Omental fat pad (tissue), 4 donors: ENCODE results near the gene SUPT5H. TPM values are rescaled to one million over a fixed set of nuclear protein-coding genes. Genes with fewer than 3 reads are reported as not detected.

Source experiments
- small RNA-seq: library from RNA; depleted of rRNA; stranded (forward); fragments of <200 nt; gene quantifications from one replicate; pipeline ENCODE3, GENCODE V24; 2016
- total RNA-seq, 4 donors: library from RNA; depleted of rRNA; stranded (reverse); fragments of >200 nt; gene quantifications; one replicate each; pipeline ENCODE4 v1.1.0, GENCODE V29; 2016

SUPT5H gene
- total RNA-seq, 4 donors from 2014 or later = 62.2 to 102 (median 73.3) TPM

Small RNA genes lying within 50 kb of the gene (small RNA-seq; reads per million reads assigned to genes)
- gene MIR4530 = not detected

Other genes starting within 250 kb of the SUPT5H start
- under 1 TPM in 1 of 4 donors, not detected in 3; 0.46 TPM for gene NCCRP1, start 248.6 kb upstream of the SUPT5H start, total RNA-seq
- gene SYCN, start 241.3 kb upstream of the SUPT5H start, total RNA-seq = not detected
- gene IFNL3, start 200.6 kb upstream of the SUPT5H start, total RNA-seq = not detected
- gene IFNL4, start 196.7 kb upstream of the SUPT5H start, total RNA-seq = not detected
- not detected for gene IFNL2, start 177.2 kb upstream of the SUPT5H start, total RNA-seq
- not detected for gene IFNL1, start 149.2 kb upstream of the SUPT5H start, total RNA-seq
- gene LRFN1, start 124.7 kb upstream of the SUPT5H start, total RNA-seq = 1 to 10 TPM in 2 of 4 donors, under 1 TPM in 2; 0.63 to 1.4 (median 1.0) TPM
- 100 to 1,000 TPM in 1 of 4 donors, 10 to 100 TPM in 3; 31.8 to 126 (median 55.5) TPM for gene GMFG, start 109.5 kb upstream of the SUPT5H start, total RNA-seq
- gene SAMD4B, start 103.2 kb upstream of the SUPT5H start, total RNA-seq = 10 to 100 TPM; 55.9 to 87.7 (median 73.2) TPM
- 10 to 100 TPM; 29.2 to 60.3 (median 53.3) TPM for gene PAF1, start 54.5 kb upstream of the SUPT5H start, total RNA-seq
- gene MED29, start 54.2 kb upstream of the SUPT5H start, total RNA-seq = 10 to 100 TPM; 24.5 to 41.3 (median 32.5) TPM
- 100 to 1,000 TPM; 323 to 827 (median 509) TPM for gene ZFP36, start 38.7 kb upstream of the SUPT5H start, total RNA-seq
- 10 to 100 TPM; 16.5 to 35.3 (median 21.4) TPM for gene PLEKHG2, start 32.9 kb upstream of the SUPT5H start, total RNA-seq
- 1,000 to 10,000 TPM; 1,153 to 1,681 (median 1,338) TPM for gene RPS16, start 9.6 kb upstream of the SUPT5H start, total RNA-seq
- 10 to 100 TPM; 36.4 to 65.7 (median 50.3) TPM for gene TIMM50, start 35.3 kb downstream of the SUPT5H start, total RNA-seq
- under 1 TPM in 1 of 4 donors, not detected in 3; 0.24 TPM for gene DLL3, start 53.4 kb downstream of the SUPT5H start, total RNA-seq
- not detected for gene SELENOV, start 69.6 kb downstream of the SUPT5H start, total RNA-seq
- 1 to 10 TPM; 1.8 to 4.4 (median 2.3) TPM for gene EID2B, start 87.3 kb downstream of the SUPT5H start, total RNA-seq
- 10 to 100 TPM in 2 of 4 donors, 1 to 10 TPM in 2; 6.2 to 13.6 (median 9.6) TPM for gene EID2, start 94.6 kb downstream of the SUPT5H start, total RNA-seq
- not detected for gene LGALS13, start 156.9 kb downstream of the SUPT5H start, total RNA-seq
- not detected for gene LGALS16, start 210.3 kb downstream of the SUPT5H start, total RNA-seq